OCI-LY3 (cell line): ENCODE results near the gene PNPLA7.
"Not testable (repeated sequence)": the region's sequence is repeated elsewhere in the genome, so short reads cannot be mapped to it uniquely, and the experiment has no call there.

Experiments used
- H2AFZ ChIP-seq: fragments of 200-600, 300-600 bp; shearing (Covaris generic); 2 replicates; pipeline ENCODE4 v1.6.0; 2014; ENCODE audit warnings: antibody characterized with exemption, low read depth, low read length
- H3K27ac ChIP-seq: fragments of 200-600, 300-600 bp; sonication (generic); 2 replicates; pipeline ENCODE4 v1.5.1; 2014; ENCODE audit warnings: mild to moderate bottlenecking, low read length, moderate library complexity, mixed read lengths
- H3K27me3 ChIP-seq: fragments of 200-600, 300-600 bp; sonication (generic); 2 replicates; pipeline ENCODE4 v1.6.1; 2014; ENCODE audit warnings: low read depth, low read length, mixed read lengths
- H3K36me3 ChIP-seq: fragments of 200-600, 300-600 bp; sonication (generic); replicated peaks from 2 replicates; pipeline ENCODE3; 2014; ENCODE audit warnings: low read depth, low read length, mixed read lengths
- H3K4me1 ChIP-seq: fragments of 300-600, 200-600 bp; sonication (generic); 2 replicates; pipeline ENCODE4 v1.6.1; 2014; ENCODE audit warnings: low read length, mixed read lengths
- H3K4me2 ChIP-seq: fragments of 200-600, 300-600 bp; sonication (generic); 2 replicates; pipeline ENCODE4 v1.6.1; 2014; ENCODE audit warnings: low read length, mixed read lengths
- H3K4me3 ChIP-seq: fragments of 300-600, 200-600 bp; sonication (generic); 2 replicates; pipeline ENCODE4 v1.5.1; 2014; ENCODE audit warnings: antibody characterized with exemption, mild to moderate bottlenecking, low read length, moderate library complexity
- H3K79me2 ChIP-seq: fragments of 300-600, 200-600 bp; shearing (Covaris generic); 2 replicates; pipeline ENCODE4 v1.6.1; 2014; ENCODE audit warnings: mild to moderate bottlenecking, low read length, mixed read lengths
- H3K9ac ChIP-seq: fragments of 300-600, 200-600 bp; shearing (Covaris generic); 2 replicates; pipeline ENCODE4 v1.6.0; 2014; ENCODE audit warnings: mild to moderate bottlenecking, low read length, moderate library complexity
- H3K9me3 ChIP-seq: fragments of 200-600, 300-600 bp; shearing (Covaris generic); 2 replicates; pipeline ENCODE4 v1.6.1; 2014; ENCODE audit warnings: low read length, mixed read lengths; ENCODE audit not compliant: insufficient read depth
- H4K20me1 ChIP-seq: fragments of 200-600, 300-600 bp; sonication (generic); 2 replicates; pipeline ENCODE4 v1.6.1; 2016; ENCODE audit warnings: low read length, mixed read lengths; ENCODE audit not compliant: insufficient read depth
- EZH2phosphoT487 ChIP-seq: fragments of 200-600 bp; shearing (Covaris generic); IDR thresholded peaks from 2 replicates; pipeline ENCODE4 v1.6.1; 2018; ENCODE audit warnings: antibody characterized with exemption, mixed run types, low read depth
- TF ChIP-seq, protein P1 (sequence below): fragments of 200-600, 300-600 bp; sonication (generic); IDR thresholded peaks from 2 replicates; pipeline ENCODE4 v1.5.1; 2014; ENCODE audit warnings: antibody characterized with exemption, low read length, low read depth

The PNPLA7 gene

DNA sequence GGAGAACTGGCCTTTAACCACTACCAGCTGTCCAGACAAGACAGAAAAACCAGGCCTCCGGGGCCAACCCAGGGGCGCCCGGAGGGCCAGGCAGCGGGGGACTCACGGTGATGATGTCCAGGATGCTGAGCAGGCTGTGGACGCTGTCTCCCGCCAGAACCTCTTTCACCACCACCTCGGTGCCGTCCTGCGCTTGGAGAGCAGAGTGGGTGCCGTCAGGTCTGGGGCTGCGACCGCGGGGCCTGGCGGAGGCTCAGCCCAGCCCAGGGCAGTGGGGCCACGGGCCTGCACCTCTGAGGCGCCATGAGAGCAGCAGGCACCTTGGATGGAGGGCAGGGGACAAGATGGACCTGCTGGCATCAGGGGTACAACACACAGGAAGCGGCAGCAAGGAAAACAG, 9.7 kb downstream of the PNPLA7 start:
- Histone ChIP-seq H3K4me1 (no peaks in the 10 kb centered on the region), H3K27ac (no peak overlapping the region), H3K9ac (no peak overlapping the region), H3K4me2 (no peak overlapping the region), H4K20me1 (no peaks in the 10 kb centered on the region), H2AFZ (no peak overlapping the region), H3K36me3 (no peaks in the 10 kb centered on the region), H3K79me2 (no peaks in the 10 kb centered on the region), H3K4me3 (no peak overlapping the region), H3K9me3 (no peaks in the 10 kb centered on the region), H3K27me3 (no peaks in the 10 kb centered on the region)
- no peak for TF ChIP-seq EZH2phosphoT487
- TF ChIP-seq, protein P1, sequence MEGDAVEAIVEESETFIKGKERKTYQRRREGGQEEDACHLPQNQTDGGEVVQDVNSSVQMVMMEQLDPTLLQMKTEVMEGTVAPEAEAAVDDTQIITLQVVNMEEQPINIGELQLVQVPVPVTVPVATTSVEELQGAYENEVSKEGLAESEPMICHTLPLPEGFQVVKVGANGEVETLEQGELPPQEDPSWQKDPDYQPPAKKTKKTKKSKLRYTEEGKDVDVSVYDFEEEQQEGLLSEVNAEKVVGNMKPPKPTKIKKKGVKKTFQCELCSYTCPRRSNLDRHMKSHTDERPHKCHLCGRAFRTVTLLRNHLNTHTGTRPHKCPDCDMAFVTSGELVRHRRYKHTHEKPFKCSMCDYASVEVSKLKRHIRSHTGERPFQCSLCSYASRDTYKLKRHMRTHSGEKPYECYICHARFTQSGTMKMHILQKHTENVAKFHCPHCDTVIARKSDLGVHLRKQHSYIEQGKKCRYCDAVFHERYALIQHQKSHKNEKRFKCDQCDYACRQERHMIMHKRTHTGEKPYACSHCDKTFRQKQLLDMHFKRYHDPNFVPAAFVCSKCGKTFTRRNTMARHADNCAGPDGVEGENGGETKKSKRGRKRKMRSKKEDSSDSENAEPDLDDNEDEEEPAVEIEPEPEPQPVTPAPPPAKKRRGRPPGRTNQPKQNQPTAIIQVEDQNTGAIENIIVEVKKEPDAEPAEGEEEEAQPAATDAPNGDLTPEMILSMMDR = no peak

DNA sequence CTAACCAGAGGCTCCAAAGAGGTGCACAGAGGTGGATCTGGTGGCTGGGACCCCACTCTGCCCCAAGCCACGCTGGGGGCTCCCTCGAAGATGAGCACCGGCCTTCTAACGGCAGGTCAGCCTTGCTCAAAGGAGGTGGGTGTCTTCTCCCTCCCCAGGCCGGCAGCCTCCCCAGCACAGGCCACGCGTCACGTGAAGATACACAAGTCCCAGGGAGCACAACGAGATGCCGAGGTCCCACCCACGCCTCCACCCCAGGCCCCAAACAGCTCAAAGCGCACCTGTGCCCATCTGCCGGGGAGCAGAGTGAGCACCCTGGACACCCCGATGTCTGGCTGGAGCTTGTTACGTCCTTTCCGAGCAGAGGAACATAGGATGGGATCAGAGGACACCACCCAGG, 12.1 kb downstream of the PNPLA7 start:
- Histone ChIP-seq H3K9ac (no peak overlapping the region), H3K27ac (no peak overlapping the region), H3K4me1 (peaks cover 8% of the 10 kb centered on the region), H3K27me3 (no peaks in the 10 kb centered on the region), H3K79me2 (no peaks in the 10 kb centered on the region), H3K4me3 (no peak overlapping the region), H3K36me3 (no peaks in the 10 kb centered on the region), H2AFZ (no peak overlapping the region), H3K9me3 (no peaks in the 10 kb centered on the region), H4K20me1 (no peaks in the 10 kb centered on the region), H3K4me2 (no peak overlapping the region)
- TF ChIP-seq, protein P1 = no peak
- TF ChIP-seq EZH2phosphoT487 = no peak

DNA sequence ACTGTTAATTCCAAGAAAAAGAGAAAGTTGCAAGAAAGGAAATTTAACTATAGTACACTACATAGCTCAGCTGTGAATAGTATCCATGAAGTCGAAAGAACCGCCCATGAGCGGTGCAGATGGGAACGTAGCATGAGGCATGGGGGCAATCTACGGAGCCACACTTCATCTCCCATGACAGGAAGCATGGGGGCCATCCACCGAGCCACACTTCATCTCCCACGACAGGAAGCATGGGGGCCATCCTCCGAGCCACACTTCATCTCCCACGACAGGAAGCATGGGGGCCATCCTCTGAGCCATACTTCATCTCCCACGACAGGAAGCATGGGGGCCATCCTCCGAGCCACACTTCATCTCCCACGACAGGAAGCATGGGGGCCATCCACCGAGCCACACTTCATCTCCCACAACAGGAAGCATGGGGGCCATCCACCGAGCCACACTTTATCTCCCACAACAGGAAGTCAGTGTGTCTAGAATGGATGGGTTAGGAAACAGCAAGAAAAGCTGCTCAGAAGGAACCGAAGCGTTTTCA, 13.5 kb downstream of the PNPLA7 start:
- not testable (repeated sequence) for H2AFZ ChIP-seq, H3K4me3 ChIP-seq, H4K20me1 ChIP-seq, H3K27me3 ChIP-seq, H3K9ac ChIP-seq, H3K36me3 ChIP-seq, H3K27ac ChIP-seq, H3K4me1 ChIP-seq, H3K4me2 ChIP-seq, H3K79me2 ChIP-seq, H3K9me3 ChIP-seq

DNA sequence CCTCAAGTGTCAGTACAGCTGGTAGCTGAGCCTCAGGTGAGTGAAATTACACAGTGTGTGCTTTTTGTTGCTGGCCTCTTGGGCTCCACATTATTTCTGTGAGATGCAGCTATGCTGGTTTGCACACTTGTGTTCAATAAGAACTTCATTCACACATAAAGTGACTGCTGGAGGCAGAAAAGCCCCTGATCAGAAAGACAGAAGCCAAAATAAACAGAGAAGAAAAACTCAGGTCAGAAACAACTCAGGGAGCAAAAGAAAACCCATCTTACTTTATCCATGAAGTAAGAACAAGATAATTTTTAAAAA, 15.1 kb downstream of the PNPLA7 start:
- Histone ChIP-seq H3K4me3 (no peak overlapping the region), H2AFZ (peak overlapping the region; percentile 98), H3K36me3 (no peaks in the 10 kb centered on the region), H3K27ac (no peak overlapping the region), H3K4me2 (peak overlapping the region; percentile 83), H3K9me3 (no peaks in the 10 kb centered on the region), H4K20me1 (no peaks in the 10 kb centered on the region), H3K9ac (peak overlapping the region; percentile 36), H3K4me1 (peaks cover 8% of the 10 kb centered on the region), H3K27me3 (no peaks in the 10 kb centered on the region), H3K79me2 (no peaks in the 10 kb centered on the region)
- TF ChIP-seq, protein P1 = no peak
- TF ChIP-seq EZH2phosphoT487 = no peak
